SW 1271 (cell line): ENCODE data around the gene C6orf136.

Experiments used
- DNase-seq, 2 experiments: peaks; one replicate each; lab custom pipeline; 2025; lab: John Stamatoyannopoulos, UW

Gene C6orf136

DNA sequence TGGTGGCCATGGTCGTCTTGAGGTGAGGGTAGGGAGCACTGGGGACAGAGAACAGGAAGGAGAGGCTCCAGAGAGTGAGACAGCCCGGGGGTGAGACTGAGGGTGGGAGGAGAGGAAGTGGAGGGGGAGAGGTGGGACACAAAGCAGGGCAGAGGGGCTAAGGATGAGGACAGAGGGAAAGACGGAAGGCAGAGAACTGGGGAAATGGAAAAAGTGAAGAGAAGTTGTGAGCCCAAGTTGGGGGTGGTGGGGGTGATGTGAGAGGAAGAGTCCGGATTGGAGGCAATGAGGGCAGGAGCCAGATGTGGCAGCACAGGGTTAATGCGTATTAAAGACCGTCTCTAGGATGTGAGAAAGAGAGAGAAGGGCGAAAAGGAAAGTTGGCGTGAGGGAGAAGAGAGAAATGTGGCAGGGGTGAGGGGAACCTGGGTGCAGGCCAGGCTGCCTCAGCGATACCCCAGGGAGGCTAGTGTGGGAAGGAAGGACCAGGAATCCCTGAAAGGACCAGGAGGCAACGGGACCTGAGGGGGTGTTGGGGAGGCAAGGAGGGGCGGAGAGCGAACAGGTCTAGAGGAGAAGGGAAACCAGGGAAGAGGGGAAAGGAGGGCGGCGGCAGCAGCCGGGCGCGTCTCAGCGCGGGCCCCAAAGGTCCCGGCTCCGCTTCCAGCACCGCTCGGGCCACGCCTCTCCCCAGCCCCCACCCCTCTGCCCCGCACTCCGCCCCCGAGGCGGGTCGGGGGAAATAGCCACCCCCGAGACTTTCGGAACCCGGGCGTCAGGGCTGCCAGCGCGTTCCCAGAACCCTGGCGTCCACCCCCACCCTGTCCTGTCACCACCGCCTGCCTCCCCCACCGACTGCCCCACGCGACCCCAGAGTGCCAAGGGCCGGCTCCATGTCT is 39.3 kb downstream of the C6orf136 start, which contains the start of gene PPP1R18:
Gene PPP1R18 (minus strand): TSS at position 637 of the 899 bp plus-strand sequence. CDS start 627 bp downstream, at position 10.
- peak in 1 of 2 experiments; percentile 80 for DNase-seq

DNA sequence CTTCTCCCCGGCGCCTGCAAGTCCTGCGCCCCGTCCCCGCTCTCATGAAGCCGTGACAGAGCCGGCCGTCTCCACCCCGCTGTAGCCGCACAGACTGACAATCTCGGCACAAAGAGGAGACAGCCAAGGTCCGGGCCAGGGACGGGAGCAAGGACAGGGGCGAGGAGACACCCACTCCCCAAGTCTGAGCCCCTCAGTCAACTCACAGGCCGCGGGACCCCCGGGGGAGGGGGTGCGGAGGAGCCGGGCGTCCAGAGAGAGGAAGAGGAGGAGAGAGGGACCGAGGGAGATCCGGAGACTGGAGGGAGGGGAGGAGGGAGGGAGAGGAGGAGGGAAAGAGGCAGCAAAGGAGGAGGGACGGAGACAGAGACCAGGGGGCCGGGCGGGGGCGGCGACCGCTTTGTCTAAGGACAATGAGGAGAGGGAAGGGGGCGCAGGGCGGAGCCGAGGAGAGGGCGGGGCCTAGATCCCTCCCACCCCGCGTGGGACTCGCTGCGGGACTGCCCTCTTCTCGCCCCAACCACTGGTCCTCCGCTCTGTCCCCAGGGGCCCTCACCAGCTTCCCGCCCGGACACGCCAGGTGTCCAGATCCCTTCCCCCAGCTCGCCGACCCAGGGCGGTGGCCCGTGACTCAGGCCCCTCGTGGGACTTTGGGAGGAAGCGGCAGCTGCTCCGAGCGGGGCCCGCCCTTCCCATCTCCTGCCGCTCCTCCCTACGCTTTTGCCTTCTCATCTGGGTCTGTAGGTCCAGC is 40.1 kb downstream of the C6orf136 start:
- DNase-seq, result peak; percentile 85 to 96

DNA sequence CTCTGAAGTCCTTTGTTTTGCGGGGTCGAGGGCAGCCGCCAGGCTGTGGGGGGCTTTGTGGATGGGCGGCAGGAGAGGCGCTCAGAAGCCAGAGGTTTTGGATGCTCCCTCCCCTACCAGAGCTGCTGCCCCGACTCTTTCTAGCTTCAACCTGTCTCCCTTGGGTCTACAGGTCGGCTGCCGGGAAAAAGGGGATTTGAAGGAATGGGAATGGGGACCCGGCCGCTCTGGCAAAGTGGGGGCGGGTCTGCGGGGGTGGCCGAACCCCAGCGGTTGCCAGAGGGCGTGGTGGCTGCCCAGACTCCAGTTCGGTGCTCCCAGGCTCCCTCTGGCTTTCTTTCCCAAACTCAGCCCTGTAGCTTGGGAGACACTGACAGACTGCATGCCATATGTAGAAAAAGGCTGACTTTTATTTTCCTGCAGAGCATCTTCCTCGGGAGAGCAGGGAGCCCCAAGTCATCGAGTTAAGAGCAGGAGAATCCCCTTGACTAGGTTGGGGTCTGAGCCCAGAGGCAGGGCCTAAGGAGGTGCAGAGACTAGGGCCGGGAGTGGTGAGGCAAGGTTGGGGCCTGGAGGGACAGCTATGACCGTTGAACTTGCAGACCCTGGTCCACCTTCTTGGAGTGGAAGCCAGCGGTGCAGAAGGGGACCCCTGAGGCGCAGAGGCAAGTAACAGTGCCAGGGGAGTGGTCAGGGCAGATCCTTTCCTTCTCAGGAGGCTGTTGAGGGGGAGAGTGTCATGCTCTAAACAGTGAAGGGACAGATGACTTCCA is 40.9 kb downstream of the C6orf136 start:
- peak in 1 of 2 experiments; percentile 58 for DNase-seq

DNA sequence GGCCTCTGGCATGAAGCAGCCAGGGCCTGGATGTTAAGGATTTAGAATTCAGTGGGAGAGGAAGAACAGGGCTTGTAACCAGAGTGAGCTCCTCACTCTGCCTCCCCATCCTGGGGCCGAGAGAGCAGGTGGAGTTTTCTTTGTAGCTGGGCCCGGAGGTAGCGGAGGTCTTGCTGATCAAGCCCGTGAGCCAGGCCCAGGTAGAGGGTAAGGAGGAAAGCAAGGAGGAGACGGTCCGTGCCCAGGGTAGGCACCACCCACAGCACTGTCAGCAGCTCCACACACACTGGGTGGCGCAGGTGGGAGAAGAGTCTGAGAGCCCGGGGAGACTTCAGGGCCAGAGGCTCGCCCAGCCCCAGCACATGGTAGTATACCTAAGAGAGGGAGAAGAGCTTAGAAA is 41.6 kb downstream of the C6orf136 start:
- DNase-seq, result no peak

DNA sequence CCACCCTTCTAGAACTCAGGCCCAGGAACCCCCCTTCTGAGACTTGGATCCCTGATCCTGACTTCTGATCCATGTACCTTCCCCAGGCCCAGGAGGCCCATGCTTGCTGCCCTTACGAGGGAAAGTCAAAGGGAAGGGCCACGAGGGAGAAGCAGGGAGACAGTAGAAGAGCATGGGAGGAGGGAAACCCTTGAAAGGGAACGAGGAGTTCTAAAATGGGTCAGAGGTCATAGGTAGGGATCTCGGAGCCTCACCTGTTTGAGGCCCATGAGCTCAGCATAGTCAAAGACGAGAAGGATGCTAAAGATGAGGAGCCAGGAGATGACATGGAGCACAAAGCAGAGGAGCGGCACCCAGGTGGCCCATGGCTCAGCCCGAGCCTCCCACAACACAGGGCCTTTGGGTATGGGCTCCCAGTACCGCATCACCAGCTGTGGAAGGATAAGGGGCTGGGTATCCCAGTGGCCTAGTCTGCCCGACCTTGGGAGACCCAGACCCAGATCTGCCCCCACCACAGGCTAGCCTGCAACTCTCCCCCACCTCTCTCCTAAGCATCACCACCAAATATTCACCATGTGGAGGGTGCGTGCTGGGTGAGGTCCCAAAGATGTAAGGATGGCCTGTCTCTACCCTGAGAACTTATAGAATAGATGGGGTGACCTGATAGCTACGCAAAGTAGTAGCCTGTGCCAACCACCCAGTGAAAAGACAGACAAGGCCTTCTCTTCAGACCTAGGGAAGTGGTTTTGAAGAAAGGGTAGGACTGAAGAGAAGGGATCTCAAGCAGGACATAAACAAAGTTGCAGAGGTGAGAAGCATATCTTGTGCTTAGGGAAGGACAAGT is 42.3 kb downstream of the C6orf136 start:
- no peak for DNase-seq

DNA sequence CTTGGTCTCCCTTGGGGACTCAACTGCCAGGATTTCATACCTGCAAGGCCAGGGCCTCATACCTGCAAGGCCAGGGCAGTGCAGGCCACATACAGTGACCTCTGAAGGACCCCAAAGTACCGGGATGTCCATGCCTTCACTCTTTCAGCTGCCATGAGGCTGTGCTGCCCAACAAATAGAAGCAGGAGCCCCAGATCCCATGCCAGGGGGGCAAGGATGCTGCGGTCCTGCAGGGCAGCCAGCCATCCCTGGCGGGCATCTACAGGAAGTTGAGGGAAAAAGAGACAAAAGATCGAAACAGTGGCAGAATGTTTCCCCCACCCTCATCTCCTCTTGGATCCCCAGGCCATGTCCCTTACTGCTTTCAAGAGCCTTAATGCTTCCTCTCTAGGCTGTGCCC is 43.1 kb downstream of the C6orf136 start:
- DNase-seq, result no peak

DNA sequence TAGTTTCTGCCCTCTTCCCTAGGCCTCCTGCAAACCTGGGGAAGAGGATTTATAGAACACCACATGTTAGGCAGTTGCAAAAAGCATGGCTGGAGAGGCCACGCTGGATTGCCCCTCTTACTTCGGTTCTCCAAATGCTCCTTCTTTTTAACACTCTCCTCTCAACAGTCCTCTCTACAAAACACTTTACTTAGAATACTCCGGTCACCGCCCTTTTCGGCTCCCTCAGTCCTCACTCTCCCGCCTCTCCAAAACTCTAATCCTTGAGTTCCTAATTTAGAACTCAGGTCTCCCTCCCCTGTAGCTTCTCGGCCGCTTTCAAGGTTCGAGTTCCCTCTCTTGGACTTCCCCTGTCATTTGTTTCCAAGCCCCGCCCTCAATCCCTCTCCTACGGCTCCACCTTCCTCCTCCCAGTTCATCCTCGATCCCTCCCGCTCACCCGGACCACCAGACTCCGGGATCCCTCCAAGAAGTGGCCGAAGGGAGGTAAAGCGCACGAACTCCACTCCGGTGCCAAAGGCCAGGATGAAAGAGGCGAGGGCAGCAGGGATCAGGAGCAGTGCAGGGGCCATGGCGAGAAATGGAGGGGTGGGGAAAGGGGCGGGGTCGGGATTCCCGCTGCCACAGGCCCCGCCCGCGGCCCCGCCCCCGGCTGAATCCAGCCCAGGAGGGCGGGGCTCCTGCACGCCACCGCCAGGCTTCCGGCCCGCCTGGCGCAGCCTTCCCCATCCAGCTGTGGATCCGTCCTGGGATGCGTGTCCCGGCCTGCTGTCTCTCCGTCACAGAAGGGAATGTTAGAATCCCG is 43.7 kb downstream of the C6orf136 start, which contains the start of gene NRM:
Gene NRM (minus strand): TSS at position 582 of the 805 bp plus-strand sequence. CDS start 10 bp downstream, at position 572.
- peak; percentile 78 to 89 for DNase-seq

DNA sequence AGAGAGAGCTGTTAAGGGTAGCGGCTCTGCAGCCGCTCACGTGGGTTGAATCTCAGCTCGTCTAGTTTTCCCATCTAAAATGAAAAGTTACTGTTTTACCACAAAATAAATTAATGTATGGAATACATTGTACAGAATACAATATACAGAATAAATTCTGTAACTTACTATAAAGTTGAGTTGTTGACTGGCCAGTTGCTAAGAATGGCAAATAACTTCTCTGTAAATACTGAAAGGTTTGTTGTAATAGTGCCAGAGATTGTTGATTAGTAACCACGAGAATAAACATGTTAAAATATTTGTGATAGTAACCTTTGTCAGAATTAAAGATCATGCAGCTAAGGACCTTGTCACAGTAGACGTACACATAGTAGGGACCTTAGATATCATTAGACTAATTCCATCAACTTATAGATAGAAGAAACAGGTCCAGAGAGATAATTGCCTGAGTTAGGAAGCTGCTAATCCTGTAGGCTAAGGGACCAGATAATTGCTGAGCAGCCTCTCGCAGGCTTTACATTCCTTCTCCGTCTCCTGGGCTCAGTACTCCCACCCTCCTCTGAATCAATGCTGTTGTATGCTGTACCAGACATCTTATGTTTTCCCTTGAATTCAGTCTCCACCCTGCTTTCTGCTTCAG is 44.4 kb downstream of the C6orf136 start:
- DNase-seq, result no peak

DNA sequence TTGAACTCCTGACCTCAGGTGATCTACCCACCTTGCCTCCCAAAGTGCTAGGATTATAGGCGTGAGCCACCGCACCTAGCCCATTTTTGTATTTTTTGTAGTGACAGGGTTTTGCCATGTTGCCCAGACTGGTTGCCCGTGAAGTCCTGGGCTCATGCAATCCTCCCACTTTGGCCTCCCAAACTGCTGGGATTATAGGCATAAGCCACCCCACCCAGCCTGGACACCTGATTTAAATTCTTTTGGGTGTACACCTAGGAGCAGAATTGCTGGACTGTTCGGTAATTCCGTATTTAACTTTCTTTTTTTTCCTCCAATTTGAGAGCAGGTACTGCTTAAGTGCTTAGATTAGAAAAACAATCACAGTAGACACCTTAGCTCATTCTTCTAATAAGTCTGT is 49.5 kb downstream of the C6orf136 start:
- no peak for DNase-seq

DNA sequence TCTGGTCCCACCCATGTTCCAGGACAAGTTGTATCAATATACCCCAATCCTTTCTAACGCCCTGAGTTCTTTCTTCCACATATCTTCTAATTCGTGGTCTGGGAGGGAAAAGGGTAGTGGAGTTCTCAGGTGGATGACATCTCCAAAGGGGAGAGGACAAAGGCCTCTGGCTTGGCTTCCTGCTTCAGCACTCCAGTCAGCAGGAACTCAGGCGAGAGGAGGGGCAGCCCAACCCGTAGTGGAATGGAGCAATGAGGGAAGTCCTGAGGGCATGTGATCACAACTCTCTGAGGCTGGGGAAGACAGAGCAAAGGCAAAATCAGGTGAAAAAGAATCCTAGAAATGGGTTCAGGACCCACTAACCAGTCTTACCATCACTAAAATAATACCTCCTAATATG is 53.4 kb downstream of the C6orf136 start:
- DNase-seq, result no peak
